Measurements from ENCODE around the gene IFNAR2. TPM values are rescaled to one million over a fixed set of nuclear protein-coding genes. Genes with fewer than 3 reads are reported as not detected.

The IFNAR2 gene
- polyA plus RNA-seq, 1 donor from 2014 or later: 10.3 TPM

DNA sequence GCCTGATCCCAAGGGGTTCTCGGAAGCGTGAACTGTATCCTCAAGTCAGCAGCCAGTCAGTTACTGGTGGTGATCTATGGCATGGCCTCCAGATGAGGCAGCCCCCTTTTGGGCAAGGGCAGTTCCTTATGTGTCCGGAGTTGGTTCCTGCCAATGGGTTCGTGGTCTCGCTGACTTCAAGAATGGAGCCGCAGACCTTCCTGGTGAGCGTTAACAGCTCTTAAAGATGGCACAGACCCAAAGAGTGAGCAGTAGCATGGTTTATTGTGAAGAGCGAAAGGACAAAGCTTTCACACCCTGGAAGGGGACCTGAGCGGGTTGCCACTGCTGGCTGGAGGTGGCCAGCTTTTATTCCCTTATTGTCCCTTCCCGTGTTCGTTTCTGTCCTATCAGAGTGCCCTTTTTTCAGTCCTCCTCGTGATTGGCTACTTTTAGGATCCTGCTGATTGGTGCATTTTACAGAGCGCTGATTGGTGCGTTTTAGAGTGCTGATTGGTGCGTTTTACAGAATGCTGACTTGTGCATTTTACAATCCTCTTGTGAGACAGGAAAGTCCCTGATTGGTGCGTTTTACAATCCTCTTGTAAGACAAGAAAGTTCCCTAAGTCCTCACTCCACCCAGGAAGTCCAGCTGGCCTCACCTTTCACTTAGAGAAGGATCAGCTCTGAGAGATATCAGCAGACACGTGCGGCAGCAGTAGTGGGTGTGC is 27.5 kb downstream of the IFNAR2 start:
- Histone ChIP-seq H3K36me3 (ENCODE audit: insufficient read depth, low read length) (peaks cover 6% of the 10 kb centered on the region), H3K9me2 (ENCODE audit: insufficient read depth, low read length) (no peaks in the 10 kb centered on the region), H3K27me3 (ENCODE audit: insufficient read depth, low read depth, low read length) (no peaks in the 10 kb centered on the region), H3F3A (ENCODE audit: insufficient read depth, low read length, poor library complexity, severe bottlenecking) (no peaks in the 10 kb centered on the region), H3K9me3 (ENCODE audit: low read length) (no peaks in the 10 kb centered on the region), H2AFZ (ENCODE audit: low read depth, low read length) (no peak overlapping the region), H3K4me2 (ENCODE audit: low read length) (no peak overlapping the region), H3K27ac (ENCODE audit: low read length) (no peak overlapping the region), H3K4me3 (ENCODE audit: low read length) (no peak overlapping the region), H4K20me1 (ENCODE audit: insufficient read depth) (no peaks in the 10 kb centered on the region), H3K9ac (ENCODE audit: low read length) (no peak overlapping the region), H3K79me2 (replicated peaks; ENCODE audit: insufficient read depth, low read length) (no peaks in the 10 kb centered on the region)
- TF ChIP-seq RAD21 (conservative IDR thresholded peaks at IDR 0.05) (no peak), MXI1 (conservative IDR thresholded peaks at IDR 0.05; ENCODE audit: poor library complexity, severe bottlenecking) (no peak), EP300 (conservative IDR thresholded peaks at IDR 0.05; ENCODE audit: poor library complexity, severe bottlenecking) (no peak), EZH2 (IDR thresholded peaks at IDR 0.05; ENCODE audit: borderline replicate concordance, insufficient read depth, low read length, poor library complexity, severe bottlenecking) (no peak), SMC3 (conservative IDR thresholded peaks at IDR 0.05; ENCODE audit: poor library complexity) (no peak), TAF1 (IDR thresholded peaks at IDR 0.05; ENCODE audit: low read depth) (no peak), POLR2AphosphoS5 (IDR thresholded peaks at IDR 0.05) (no peak)
- TF ChIP-seq, protein P1, sequence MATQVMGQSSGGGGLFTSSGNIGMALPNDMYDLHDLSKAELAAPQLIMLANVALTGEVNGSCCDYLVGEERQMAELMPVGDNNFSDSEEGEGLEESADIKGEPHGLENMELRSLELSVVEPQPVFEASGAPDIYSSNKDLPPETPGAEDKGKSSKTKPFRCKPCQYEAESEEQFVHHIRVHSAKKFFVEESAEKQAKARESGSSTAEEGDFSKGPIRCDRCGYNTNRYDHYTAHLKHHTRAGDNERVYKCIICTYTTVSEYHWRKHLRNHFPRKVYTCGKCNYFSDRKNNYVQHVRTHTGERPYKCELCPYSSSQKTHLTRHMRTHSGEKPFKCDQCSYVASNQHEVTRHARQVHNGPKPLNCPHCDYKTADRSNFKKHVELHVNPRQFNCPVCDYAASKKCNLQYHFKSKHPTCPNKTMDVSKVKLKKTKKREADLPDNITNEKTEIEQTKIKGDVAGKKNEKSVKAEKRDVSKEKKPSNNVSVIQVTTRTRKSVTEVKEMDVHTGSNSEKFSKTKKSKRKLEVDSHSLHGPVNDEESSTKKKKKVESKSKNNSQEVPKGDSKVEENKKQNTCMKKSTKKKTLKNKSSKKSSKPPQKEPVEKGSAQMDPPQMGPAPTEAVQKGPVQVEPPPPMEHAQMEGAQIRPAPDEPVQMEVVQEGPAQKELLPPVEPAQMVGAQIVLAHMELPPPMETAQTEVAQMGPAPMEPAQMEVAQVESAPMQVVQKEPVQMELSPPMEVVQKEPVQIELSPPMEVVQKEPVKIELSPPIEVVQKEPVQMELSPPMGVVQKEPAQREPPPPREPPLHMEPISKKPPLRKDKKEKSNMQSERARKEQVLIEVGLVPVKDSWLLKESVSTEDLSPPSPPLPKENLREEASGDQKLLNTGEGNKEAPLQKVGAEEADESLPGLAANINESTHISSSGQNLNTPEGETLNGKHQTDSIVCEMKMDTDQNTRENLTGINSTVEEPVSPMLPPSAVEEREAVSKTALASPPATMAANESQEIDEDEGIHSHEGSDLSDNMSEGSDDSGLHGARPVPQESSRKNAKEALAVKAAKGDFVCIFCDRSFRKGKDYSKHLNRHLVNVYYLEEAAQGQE (IDR thresholded peaks at IDR 0.05; ENCODE audit: borderline replicate concordance): no peak
- TF ChIP-seq, protein P2, sequence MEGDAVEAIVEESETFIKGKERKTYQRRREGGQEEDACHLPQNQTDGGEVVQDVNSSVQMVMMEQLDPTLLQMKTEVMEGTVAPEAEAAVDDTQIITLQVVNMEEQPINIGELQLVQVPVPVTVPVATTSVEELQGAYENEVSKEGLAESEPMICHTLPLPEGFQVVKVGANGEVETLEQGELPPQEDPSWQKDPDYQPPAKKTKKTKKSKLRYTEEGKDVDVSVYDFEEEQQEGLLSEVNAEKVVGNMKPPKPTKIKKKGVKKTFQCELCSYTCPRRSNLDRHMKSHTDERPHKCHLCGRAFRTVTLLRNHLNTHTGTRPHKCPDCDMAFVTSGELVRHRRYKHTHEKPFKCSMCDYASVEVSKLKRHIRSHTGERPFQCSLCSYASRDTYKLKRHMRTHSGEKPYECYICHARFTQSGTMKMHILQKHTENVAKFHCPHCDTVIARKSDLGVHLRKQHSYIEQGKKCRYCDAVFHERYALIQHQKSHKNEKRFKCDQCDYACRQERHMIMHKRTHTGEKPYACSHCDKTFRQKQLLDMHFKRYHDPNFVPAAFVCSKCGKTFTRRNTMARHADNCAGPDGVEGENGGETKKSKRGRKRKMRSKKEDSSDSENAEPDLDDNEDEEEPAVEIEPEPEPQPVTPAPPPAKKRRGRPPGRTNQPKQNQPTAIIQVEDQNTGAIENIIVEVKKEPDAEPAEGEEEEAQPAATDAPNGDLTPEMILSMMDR (IDR thresholded peaks at IDR 0.05; ENCODE audit: poor library complexity, severe bottlenecking): no peak

DNA sequence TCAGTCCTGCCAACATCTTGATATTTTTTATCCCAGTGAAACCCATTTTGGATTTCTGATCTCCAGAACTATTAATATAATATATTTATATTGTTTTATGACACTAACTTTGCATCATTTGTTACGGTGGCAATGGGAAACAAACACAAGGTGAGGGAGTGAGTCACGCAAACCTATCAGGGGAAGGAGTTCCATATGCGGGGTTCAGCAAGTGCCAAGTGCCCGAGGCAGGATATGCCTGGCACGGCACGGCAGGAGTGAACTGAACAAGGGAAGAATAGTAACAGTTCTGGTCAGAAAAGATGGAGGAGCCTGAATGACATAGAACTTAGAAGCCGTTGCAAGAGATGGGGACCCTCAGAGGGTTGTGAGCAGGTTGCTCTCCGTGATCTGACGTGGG is 28.7 kb downstream of the IFNAR2 start:
- no peak for TF ChIP-seq SMC3 (conservative IDR thresholded peaks at IDR 0.05; ENCODE audit: poor library complexity)
- TF ChIP-seq, protein P2 (IDR thresholded peaks at IDR 0.05; ENCODE audit: poor library complexity, severe bottlenecking): no peak
- TF ChIP-seq TAF1 (IDR thresholded peaks at IDR 0.05; ENCODE audit: low read depth): no peak
- H4K20me1 ChIP-seq (ENCODE audit: insufficient read depth): no peaks in the 10 kb centered on the region
- no peak overlapping the region for H3K9ac ChIP-seq (ENCODE audit: low read length)
- no peak overlapping the region for H3K4me3 ChIP-seq (ENCODE audit: low read length)
- H3K27me3 ChIP-seq (ENCODE audit: insufficient read depth, low read depth, low read length): no peaks in the 10 kb centered on the region
- no peaks in the 10 kb centered on the region for H3F3A ChIP-seq (ENCODE audit: insufficient read depth, low read length, poor library complexity, severe bottlenecking)
- no peak overlapping the region for H3K4me2 ChIP-seq (ENCODE audit: low read length)
- no peaks in the 10 kb centered on the region for H3K79me2 ChIP-seq (replicated peaks; ENCODE audit: insufficient read depth, low read length)
- no peaks in the 10 kb centered on the region for H3K9me2 ChIP-seq (ENCODE audit: insufficient read depth, low read length)
- H3K27ac ChIP-seq (ENCODE audit: low read length): no peak overlapping the region
- H2AFZ ChIP-seq (ENCODE audit: low read depth, low read length): no peak overlapping the region
- no peaks in the 10 kb centered on the region for H3K9me3 ChIP-seq (ENCODE audit: low read length)
- peaks cover 6% of the 10 kb centered on the region for H3K36me3 ChIP-seq (ENCODE audit: insufficient read depth, low read length)

Data from neural cell (in vitro differentiated cells).